Fibroblast of skin of abdomen (primary cell): ENCODE data around the gene SGCA.

Experiments
- DNase-seq: peaks from one replicate; pipeline ENCODE4 v3.0.0-alpha.2; 2013

Gene SGCA

DNA sequence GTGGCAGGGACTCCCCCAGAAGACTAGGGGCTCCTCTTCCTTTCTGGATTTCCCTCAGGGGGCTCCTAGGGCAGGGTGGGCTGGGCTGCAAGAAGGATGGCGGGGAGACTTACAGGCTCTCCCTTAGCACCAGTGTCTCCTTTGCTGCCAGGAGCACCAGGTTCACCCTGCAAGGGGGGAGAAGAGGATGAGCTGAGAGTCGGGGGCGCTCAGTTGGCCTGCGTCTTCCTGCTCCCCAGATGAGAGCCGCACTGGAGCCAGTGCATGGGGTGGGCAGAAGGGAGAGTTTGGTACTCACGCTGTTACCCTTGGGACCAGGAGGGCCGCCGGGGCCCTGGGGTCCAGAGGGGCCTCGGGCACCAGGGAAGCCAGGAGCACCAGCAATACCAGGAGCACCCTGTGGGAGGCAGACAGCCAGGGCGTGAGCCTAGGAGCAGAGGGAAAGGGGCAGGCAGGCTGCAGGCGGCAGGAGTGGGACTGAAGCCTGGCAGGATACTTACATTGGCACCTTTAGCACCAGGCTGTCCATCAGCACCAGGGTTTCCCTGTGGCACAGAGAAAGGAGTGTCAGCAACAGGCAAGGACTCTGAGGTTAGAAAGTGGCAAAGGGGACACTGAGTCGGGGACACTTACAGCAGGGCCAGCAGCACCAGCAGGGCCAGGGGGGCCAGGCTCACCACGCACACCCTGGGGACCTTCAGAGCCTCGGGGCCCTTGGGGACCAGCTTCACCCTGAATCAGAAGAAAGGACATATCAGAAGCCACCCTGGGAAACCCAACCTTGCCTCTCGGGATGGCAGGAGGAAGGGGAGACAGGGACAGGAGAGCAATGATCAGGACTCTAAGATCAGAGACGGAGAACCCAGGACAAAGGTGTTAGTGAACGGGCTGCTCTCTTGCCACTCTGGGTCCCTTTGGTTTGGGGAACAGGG, 29.4 kb downstream of the SGCA start:
- peak; percentile 76 for DNase-seq

DNA sequence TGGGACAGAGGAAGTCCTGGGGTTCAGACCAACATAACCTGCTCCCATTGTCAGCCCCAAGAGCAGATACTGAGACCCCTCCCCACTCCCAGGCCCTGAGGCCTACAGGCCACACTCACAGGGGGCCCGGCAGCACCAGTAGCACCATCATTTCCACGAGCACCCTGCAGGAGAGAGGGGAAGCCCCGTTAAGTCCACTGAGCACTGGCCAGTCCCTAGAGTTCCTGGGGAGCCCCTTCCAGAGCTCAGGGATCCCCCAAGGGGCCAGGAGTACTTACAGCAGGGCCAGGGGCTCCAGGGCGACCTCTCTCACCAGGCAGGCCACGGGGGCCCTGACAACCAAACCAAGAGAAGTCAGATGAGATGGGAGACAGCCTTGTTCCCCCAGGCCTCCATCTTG, 30.2 kb downstream of the SGCA start:
- no peak for DNase-seq

DNA sequence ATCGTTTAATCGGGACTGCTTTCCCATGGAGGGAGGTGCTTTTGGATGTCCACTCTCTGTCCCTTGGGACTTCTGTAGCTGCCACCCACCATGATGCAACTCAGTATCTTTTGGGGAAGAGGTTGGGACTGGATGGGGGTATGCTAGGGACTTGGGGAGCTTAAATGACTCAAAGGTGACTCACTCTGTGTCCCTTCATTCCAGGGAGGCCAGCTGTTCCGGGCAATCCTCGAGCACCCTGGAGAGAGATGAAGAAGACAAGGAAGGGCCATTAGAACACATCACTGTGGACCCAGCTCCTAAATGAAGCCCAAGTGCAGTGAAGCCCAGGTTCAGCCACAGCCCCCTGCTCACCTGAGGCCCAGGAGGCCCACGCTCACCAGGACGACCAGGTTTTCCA, 31.0 kb downstream of the SGCA start:
- peak; percentile 86 for DNase-seq

DNA sequence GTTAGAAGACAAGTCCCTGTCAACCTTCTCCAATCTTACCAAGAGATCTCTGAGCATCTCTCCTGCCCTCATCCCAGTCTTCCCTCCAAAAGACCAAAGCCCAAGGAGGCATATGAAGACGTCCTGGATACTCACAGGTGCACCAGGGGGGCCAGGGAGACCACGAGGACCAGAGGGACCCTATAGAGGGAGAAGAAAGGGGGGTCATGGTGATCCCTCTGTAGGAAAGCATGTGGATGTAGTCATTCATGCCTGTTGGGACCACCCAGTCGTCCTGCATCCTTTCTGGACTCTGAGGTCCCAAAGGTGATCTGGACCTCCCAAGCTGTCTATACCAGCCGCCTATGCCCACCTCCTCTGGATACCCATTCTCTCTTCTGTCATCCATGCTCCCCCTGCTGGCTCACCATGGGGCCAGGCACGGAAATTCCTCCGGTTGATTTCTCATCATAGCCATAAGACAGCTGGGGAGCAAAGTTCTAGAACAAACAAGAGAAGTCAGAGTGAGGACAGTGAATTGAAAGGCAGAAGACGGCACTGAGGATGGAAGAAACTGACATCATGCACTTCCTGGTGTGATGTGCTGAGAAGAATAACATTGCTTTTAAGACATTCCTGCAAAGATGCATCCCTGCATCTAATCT, 32.3 kb downstream of the SGCA start:
- peak; percentile 64 for DNase-seq

DNA sequence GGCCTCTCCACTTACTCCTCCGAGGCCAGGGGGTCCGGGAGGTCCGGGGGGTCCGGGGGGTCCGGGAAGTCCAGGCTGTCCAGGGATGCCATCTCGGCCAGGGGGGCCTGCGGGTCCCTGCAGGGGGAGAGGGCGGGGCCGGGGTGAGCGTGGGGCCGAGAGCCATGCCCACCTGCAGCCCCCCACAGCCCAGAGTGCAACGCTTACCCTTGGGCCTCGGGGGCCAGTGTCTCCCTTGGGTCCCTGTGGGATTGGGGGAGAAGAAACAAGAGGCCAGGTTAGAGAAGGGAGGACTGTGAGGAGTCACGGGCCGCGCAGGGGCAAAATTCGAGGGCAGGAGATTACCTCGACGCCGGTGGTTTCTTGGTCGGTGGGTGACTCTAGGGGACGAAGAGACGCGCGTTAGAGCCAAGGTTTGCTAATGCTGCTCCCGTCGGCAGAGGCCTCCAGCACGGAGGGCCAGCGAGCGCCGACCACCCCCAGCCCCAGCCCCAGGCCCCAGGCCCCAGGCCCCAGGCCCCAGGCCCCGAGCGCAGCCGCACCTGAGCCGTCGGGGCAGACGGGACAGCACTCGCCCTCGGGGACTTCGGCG, 33.5 kb downstream of the SGCA start:
- DNase-seq: peak; percentile 69

DNA sequence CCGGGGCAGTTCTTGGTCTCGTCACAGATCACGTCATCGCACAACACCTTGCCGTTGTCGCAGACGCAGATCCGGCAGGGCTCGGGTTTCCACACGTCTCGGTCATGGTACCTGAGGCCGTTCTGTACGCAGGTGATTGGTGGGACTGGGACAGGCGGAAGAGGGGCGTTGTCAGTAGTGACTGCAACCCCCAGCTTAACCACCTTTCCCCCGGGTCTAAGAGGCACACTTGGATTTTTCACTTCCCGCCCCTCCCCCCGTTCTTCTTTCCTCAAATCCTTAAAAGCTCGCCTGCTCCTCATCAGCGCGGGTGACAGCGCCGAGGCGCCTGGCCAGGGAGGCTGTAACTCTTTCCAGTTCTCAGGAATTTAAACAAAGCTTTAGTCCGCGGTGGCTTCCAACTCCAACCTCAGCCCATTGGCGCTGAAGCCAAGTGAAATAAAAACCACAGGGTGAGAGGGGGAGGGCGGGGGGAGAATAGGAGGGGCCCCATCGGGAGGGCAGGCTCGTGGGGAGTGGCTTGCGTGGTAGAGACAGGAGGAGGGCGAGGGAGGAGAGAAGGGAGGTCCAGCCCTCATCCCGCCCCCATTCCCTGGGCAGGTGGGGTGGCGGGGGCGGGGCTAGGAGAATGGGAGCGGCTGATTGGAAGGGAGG, 34.1 kb downstream of the SGCA start:
- peak; percentile 95 for DNase-seq

DNA sequence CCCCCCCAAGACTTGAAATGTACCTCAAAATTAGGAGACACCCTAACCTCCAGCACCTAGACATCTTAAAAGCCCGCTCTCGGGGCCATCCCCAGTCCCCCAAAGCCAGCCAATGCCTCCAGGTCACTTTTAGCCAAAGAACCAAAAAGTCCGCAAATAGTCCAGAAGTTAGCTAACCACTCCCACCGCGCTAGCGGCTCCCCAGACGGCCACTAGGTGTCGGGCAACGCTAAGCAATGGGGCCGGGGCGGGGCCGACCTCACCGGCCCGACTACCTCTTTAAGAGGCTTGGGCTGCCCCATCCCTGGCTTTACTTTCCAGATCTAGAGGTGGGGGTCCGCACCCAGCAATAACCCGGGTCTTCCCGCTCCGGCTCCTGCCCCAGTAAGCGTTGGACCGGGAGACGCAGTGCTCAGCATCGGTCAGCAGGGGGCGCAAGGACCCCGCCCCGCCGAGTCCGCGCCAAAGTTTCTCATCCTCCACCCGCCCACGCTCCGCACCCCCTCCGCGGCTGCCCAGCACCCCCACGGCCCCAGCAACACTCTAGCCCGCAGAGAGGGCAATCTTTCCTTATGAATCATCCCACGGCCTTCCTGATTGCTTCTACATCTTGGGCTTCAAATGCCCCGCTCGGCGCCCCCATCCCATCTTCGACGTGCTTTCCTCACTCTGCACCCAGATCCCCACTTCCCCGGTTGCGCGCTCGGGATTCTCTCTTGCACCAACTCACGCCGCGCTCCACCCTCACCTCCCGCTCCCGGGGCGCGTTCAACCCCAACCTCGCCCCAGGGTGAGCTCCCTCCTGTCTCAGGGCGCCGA, 34.9 kb downstream of the SGCA start:
- DNase-seq: peak; percentile 88

DNA sequence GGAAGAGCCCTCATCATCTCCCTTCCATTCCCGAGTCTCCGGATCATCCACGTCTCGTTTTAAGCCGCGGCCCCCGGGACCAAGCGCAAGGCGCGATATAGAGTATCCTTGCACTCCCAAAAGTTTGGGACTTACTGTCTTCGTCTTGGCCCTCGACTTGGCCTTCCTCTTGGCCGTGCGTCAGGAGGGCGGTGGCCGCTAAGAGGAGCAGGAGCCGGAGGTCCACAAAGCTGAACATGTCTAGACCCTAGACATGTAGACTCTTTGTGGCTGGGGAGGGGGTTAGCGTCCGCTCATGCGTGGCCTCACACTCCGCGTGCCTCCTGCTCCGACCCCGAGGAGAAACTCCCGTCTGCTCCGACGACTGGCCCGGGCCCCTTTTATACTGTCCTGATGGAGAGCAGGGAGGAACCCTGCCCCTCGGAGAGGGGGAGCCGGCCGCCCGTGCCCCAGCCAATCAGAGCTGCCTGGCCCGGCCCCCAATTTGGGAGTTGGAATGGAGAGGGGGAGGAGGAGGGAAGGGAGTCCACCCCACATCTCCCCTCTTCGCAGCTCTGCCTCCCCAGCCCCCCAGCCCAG, 35.6 kb downstream of the SGCA start, which contains the start of gene COL1A1:
Gene COL1A1, minus strand, starts transcription at position 356 of the 579 bp plus-strand sequence. Its CDS starts 118 bp downstream, at position 238.
- no peak for DNase-seq

DNA sequence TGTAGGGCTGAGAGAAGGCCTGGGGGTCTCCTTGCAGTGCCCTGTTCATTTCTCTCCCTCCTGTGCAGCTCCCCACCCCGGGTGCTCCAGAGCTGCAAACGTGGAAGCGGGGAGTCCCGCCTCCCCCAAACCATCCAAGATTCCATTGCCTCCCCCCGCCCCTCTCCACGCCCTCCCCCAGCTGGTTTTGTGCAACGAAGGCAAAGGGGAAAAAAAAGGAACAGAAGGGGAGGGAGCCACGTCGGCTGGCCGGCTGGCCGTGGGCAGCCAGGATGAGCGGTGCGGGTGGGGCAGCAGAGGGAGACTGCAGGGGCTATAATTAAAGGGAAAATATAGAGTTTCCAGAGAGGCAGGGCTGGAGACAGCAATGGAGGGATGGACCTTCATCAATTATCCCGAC, 37.3 kb downstream of the SGCA start:
- peak; percentile 94 for DNase-seq

DNA sequence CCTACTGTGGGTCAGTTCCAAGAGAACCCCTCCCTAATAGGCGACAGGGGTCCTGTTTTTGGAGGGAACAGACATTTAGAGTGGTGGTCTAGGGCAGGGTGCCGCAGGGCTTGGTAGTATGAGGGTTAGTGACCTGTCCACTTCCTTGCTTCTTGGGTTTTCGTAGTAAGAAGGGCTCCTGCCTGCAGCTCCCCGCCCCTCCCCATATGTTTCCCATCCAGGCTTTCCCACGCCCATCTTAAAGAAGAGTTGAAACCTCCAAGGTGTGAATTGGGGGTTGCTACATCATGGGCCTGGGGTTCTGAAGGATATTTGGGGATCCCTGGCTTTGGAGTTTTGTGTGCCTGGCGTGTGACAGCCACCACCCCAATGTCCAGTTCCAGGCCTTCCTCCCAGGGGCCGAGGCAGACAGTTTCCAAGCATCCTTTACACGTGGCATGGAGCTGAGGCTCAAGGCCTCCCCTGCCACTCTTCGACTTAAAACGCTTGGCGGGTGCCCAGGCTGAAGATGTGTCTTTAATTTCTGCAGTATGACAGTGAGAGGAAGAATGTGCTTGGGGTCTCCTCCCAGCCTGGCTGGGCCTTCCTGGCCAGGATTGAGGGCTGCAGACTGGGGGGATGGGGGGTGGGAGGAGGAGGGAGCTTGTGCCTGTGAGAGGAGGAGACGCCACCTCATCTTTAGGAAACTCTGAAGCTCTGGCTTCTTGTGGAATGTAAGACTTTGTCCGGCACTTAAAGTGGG, 38.0 kb downstream of the SGCA start:
- peak; percentile 100 for DNase-seq

DNA sequence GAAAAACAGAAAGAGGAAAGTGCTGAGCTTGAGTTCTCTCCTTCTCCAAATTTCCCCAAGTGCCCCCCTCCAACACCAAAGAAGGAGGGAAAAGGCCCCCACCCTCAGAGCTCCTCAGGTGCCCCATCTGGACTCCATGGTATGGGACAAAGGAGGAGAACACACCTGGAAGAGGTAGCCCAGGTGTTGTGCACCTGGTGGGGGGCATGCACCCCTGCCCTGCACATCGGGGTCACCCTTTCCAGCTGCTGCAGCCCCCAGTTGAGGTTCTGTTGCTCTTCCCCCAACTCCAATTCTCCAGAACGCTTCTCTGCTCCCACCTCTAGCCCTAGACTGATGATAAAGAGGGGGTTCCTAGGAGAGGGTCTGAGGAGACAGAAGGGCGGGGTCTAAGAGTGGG, 38.6 kb downstream of the SGCA start:
- DNase-seq: no peak

DNA sequence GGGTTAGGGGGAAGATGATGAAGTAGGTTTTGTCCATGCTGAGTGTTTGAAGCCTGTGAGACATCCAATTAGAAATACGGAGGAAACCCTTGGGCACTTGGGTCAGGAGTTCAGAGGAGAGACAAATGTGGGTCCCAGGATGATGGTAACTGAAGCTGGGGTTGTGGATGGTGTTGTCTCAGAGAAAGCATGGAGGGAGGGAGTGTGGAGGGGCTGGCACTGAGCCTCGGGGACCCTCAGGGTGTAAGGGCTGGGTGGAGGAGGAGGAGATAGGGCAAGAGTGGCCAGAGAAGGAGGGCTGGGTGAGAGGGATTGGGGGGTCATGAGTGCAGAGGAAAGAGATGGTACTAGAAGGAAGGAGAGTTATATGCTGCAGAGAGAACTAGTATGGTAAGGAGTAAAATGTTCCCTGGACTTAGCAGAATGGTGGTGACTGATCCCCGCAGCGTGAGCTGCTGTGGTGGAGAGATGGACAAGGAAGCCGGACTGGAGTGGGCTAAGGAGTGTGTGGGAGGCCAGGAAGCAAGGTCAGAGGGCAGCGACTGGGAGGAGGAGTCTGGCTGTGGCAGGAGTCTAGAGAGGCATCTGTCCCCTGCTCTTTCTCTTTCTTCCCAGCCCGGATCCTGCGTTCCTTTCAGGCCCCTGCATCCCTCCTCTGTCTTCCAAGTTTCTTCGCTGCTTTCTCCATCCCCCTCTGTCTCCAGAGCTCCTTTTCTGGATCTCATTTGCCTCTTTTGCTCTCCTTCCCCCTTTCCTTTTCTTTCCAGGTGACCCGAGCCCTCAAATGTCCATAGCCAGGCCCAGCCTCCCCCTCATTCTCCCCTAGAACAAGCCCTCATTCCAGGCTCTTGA, 39.5 kb downstream of the SGCA start:
- DNase-seq: no peak

DNA sequence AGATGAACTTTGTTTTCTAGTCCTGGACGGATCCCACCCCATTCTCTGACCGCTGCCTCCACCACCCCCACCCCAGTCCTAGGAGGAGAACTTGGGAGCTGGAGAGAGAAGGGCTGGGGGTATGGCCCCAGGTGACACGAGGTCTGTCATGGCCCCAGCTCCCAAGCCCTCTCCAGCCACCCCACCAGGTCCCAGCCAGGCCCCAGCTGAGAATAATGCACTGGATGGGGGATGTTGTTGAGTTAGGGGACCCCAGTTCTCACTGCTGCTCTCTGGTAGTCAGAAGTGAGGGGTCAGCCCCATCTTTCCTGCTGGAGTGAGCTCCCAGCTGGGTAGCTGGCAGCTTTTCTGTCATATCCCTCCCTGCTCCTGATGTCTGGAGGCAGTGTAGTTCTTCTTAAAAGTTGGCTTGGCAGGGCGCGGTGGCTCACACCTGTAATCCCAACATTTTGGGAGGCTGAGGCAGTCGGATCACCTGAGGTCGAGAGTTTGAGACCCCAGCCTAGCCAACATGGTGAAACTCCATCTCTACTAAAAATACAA, 40.2 kb downstream of the SGCA start:
- DNase-seq: no peak

DNA sequence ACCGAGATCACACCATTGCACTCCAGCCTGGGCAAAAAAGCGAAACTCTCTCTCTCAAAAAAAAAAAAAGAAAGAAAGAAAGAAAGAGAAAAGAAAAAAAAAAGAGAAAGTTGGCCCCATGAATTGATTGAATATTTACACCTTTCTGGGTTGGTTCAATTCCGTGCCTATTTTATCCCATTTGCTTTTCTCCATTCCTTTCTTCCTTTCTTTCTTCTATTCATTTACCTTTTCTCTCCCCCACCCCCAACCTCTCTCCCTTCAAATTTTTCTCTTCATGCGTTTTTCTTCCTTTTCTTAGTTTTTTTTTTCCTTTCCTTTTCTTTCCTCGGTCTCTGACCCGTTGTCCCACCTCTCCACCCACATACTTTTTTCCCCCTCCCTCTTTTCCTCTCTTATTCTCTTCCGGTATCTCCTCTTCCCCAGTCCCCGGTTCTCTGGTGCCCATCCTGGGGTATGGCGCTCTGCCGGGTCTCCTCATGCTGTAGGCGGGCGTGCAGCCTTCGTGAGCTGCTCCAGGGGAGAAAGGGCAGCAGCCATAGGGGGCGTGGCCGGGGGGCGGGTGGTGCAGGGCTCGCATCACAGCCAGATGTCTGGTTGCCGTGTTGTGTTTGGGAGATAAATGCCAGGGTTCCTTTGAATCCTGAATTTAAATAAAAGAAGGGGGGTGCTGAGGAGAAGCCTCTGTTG, 40.9 kb downstream of the SGCA start:
- DNase-seq: peak; percentile 76

DNA sequence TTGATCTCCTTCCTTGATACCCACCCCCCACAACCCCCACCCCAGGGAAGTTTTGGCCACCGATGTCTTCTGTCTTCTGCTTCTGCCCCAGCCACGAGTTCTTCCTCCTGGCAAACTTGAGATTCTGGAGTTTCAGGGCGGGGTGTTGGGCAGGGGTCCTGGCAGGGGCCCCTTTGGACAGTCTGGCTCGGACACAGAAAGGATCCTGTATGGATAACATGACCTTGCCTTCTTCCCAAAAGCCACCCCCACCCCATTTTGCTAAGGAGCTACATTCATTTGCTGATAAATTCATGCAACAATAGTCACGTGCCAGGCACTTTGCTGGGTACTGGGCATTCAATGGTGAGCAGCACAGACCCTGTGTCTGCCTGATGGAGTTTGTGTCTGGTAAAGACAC, 41.5 kb downstream of the SGCA start:
- DNase-seq: no peak

DNA sequence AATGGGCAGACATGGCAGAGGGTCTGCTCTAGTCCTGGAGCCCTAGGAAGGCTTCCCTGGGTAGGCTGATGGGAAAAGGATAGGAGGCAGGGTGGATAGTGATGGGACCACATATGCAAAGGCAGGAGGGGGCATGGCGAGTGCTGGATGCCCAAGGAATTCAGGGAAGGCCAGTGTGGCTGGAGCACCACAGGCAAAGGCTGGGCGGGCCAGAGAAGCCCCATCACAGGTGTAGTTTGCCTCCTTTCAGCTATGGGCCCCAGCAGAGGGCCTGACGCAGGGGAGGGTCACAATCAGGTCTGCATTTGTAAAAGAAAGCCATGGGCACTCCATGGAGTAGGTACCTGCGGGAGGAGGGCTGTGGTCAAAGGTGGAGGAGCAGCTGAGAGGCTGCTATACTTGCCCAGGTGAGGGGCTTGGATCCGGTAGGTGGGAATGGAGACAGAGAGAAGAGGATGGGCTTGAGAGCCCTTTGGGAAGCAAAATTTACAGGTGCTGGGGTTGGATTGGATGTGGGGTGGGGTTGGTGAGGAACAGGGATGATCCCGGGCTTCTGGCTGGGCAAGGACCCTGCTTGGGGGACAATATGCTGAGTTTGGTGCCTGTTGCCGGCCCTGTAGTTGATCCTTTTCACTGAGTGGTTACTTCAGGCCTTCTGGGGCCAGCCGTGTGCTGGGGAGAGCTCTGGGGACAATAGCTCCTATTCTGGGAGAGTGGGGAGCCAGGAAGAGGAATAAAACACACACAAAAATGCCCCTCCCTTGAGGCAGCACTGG, 42.2 kb downstream of the SGCA start:
- no peak for DNase-seq

DNA sequence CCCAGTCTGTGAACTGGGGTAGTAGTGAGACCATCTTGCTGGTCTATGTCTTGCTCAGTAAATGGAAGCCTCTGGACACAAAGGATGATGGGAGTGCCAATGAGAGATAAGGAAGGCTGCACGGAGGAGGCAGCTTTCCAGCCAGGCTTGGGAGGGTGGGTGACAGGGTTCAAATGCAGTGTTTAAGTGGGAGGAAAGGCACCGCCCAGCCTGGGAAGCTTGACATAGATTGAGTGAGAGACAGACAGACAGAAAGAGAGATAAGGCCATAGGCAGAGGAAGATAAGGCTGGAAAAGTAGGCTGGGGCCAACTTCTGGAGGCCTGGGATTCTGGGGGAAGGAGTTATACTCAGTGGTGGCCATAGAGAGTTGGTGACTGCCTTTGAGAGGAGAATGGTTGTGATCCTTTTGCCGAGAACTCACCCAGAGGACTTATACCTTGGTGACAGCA, 42.8 kb downstream of the SGCA start:
- no peak for DNase-seq

DNA sequence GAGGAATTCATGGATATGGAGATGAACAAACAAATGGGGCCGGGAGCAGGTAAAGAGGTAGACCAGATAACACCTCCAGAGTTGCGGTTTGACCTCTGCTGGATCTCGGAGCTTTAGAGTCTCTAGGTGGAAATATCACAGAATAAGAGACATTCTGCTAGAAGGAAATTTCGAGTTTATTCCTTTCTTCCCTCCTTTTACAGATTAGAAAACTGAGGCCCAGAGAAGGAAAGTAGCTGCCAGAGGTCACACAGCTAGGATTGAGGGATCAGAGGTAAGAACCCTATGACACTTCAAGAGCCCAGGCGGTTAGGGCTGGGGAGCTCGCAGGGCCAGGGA, 43.3 kb downstream of the SGCA start:
- no peak for DNase-seq
